ENCODE data around the gene SPECC1.

- TF ChIP-seq EZH2 (IDR thresholded peaks at IDR 0.05; ENCODE audit: low read depth) = no peak
- TF ChIP-seq CTCF (conservative IDR thresholded peaks at IDR 0.05) = no peak
Observed at GRCh38 chr17:20008242-20009051, 712 bp upstream of the SPECC1 start.

Measured in PC-9 (cell line).